Esophagus muscularis mucosa (tissue), 4 donors: ENCODE results near the gene KIRREL3. TPM values are rescaled to one million over a fixed set of nuclear protein-coding genes. Genes with fewer than 3 reads are reported as not detected.

Experiments
- DNase-seq: peaks from one replicate; pipeline ENCODE4 v3.0.0-alpha.2; 2017; ENCODE audit errors: extremely low spot score
- H3K27ac ChIP-seq, 4 donors: fragments of 200-600 bp; sonication (generic); replicated peaks in 1 of 4; 1 replicate in 3 of 4; 2 replicates in 1 of 4; pipeline ENCODE4 v1.5.1; 2016 to 2019; ENCODE audit warnings: mild to moderate bottlenecking in 1 of 4
- H3K27me3 ChIP-seq, 4 donors: fragments of 200-600 bp; sonication (generic); one replicate each; pipeline versions ENCODE4 v1.5.1 to v1.6.0; 2016 to 2019
- H3K36me3 ChIP-seq, 4 donors: fragments of 200-600 bp; sonication (generic); one replicate each; pipeline ENCODE4 v1.5.1; 2016 to 2019
- H3K4me1 ChIP-seq, 4 donors: fragments of 200-600 bp; sonication (generic); one replicate each; pipeline ENCODE4 v1.5.1; 2016 to 2019
- H3K4me3 ChIP-seq, 4 donors: fragments of 200-600 bp; sonication (generic); 1 replicate in 2 of 4; 2 replicates in 2 of 4; pipeline ENCODE4 v1.5.1; 2016 to 2019; ENCODE audit warnings: mild to moderate bottlenecking in 4 of 4, moderate library complexity in 1 of 4
- H3K9me3 ChIP-seq, 4 donors: fragments of 200-600 bp; sonication (generic); 1 replicate in 3 of 4; 2 replicates in 1 of 4; pipeline ENCODE4 v1.5.1; 2016 to 2019
- EP300 ChIP-seq: sonication (generic); formaldehyde crosslinking; IDR thresholded peaks from one replicate; pipeline ENCODE4 v1.6.1; 2017; ENCODE audit warnings: antibody characterized with exemption
- POLR2A ChIP-seq: fragments of 450-650 bp; IDR thresholded peaks from one replicate; pipeline ENCODE4 v1.6.1; 2017; ENCODE audit warnings: antibody characterized with exemption, moderate library complexity, mild to moderate bottlenecking, low read depth
- POLR2AphosphoS5 ChIP-seq, 2 donors: sonication (generic); formaldehyde crosslinking; IDR thresholded peaks; one replicate each; pipeline ENCODE4 v1.6.1; 2017; ENCODE audit warnings: antibody characterized with exemption in 2 of 2
- WGBS: methylation state at CpG from one replicate; pipeline ENCODE4 v1.1.5; 2018; 5-methylcytosine and 5-hydroxymethylcytosine counted together
- intact Hi-C: fragments of 100-400 bp; cut with DNase I; formaldehyde crosslinking; loops from one replicate; pipeline ENCODE4 v1.15.1; 2023
- total RNA-seq, 4 donors: library from RNA; depleted of rRNA; stranded (reverse); fragments of >200 nt; gene quantifications; one replicate each; pipeline versions ENCODE4 v1.1.0 to v1.2.1, GENCODE V29; 2016
- TF ChIP-seq, protein P1 (sequence below), 3 experiments: fragments of 200-600 bp in 2 of 3; fragments of 450-650 bp in 1 of 3; sonication (generic) in 2 of 3; IDR thresholded peaks; one replicate each; pipeline ENCODE4 v1.5.1; 2017 to 2019; ENCODE audit warnings: antibody characterized with exemption in 3 of 3, mild to moderate bottlenecking in 2 of 3, moderate library complexity in 1 of 3

Gene KIRREL3
- total RNA-seq, 4 donors from 2014 or later, result 1.7 to 6.5 (median 3.1) TPM

DNA sequence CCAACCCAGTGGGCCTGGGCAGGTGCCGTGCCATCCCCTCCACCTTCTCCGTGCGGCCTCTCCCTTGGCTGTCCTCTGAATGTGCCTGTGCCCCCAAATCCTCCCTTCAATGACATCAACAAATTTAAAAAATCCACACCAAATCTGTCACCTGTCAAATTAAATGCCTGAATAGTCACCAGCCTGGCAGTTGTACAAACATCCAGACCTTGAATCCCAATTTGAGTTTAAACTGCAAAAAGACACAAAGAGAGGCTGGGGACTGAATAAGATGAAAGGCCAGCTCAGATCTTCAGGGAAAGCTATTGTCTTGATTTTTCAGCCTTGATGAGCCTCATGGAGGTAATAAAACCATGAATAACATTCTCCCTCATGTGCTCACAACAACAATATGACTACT, 194.7 kb downstream of the KIRREL3 start:
- Histone ChIP-seq H3K36me3 (no peaks in the 10 kb centered on the region), H3K4me3 (no peak overlapping the region), H3K4me1 (no peaks in the 10 kb centered on the region), H3K27ac (no peak overlapping the region), H3K27me3 (peaks cover 0 to 6% (median 0%) of the 10 kb centered on the region in 4 donors), H3K9me3 (no peaks in the 10 kb centered on the region)
- 87% methylated on average over 3 of the region's 3 CpGs for WGBS
- intact Hi-C loops, result no loop called here
- no peak for DNase-seq
- TF ChIP-seq POLR2AphosphoS5 (IDR thresholded peaks at IDR 0.05), result no peak

DNA sequence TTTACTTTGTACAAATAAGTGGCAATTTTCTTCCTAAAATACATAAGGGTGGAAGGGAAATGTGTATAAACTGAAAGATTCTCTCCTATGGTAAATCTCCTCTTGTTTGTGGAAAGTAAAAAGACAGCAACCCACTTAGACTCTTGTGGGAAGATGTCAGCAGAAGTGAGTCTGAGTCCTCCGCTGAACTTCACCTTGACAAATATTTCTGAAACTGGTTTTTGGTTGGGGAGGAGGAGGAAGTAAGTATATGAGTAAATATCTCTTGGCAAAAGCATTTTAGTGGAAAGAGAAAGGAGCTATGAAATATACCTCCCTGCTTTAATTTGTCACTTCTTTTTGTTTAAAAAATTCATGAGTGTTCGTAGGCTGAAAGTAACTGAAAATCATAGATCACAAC, 196.2 kb downstream of the KIRREL3 start:
- TF ChIP-seq POLR2AphosphoS5 (IDR thresholded peaks at IDR 0.05) (no peak), EP300 (no peak), POLR2A (no peak)
- TF ChIP-seq, protein P1, sequence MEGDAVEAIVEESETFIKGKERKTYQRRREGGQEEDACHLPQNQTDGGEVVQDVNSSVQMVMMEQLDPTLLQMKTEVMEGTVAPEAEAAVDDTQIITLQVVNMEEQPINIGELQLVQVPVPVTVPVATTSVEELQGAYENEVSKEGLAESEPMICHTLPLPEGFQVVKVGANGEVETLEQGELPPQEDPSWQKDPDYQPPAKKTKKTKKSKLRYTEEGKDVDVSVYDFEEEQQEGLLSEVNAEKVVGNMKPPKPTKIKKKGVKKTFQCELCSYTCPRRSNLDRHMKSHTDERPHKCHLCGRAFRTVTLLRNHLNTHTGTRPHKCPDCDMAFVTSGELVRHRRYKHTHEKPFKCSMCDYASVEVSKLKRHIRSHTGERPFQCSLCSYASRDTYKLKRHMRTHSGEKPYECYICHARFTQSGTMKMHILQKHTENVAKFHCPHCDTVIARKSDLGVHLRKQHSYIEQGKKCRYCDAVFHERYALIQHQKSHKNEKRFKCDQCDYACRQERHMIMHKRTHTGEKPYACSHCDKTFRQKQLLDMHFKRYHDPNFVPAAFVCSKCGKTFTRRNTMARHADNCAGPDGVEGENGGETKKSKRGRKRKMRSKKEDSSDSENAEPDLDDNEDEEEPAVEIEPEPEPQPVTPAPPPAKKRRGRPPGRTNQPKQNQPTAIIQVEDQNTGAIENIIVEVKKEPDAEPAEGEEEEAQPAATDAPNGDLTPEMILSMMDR (IDR thresholded peaks at IDR 0.05), result no peak
- Histone ChIP-seq H3K4me1 (no peaks in the 10 kb centered on the region), H3K27me3 (peaks cover 0 to 14% (median 0%) of the 10 kb centered on the region in 4 donors), H3K4me3 (no peak overlapping the region), H3K27ac (no peak overlapping the region), H3K36me3 (no peaks in the 10 kb centered on the region), H3K9me3 (no peaks in the 10 kb centered on the region)
- WGBS, result 57% methylated on average over 2 of the region's 2 CpGs
- intact Hi-C loops, result no loop called here
- no peak for DNase-seq

DNA sequence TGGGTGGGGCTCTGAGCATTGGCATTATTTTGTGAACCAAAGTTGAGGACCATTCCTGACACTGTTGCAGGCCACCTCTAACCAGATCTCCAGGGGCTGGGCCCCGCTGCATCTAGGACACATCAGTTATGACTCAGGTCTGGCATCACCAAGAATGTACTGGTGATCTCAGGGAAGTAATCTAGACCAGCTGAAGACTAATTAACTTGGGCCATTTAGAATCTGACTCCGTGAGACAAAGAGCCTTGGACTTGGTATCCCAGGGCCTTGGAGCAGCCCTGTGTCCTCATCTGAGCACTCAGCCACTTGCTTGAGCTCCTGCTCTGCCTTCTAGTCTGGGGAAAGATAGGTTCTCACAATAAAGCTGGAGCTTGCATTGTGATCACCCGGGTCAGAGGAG, 200.6 kb downstream of the KIRREL3 start:
- Histone ChIP-seq H3K9me3 (no peaks in the 10 kb centered on the region), H3K27ac (no peak overlapping the region), H3K36me3 (no peaks in the 10 kb centered on the region), H3K4me1 (no peaks in the 10 kb centered on the region), H3K27me3 (peaks cover 0 to 14% (median 0%) of the 10 kb centered on the region in 4 donors), H3K4me3 (no peak overlapping the region)
- DNase-seq, result no peak
- no peak for TF ChIP-seq POLR2A
- TF ChIP-seq, protein P1 (IDR thresholded peaks at IDR 0.05), result no peak
- WGBS, result no CpG with 5 or more reads among the region's 3 CpGs
- intact Hi-C loops, result no loop called here

DNA sequence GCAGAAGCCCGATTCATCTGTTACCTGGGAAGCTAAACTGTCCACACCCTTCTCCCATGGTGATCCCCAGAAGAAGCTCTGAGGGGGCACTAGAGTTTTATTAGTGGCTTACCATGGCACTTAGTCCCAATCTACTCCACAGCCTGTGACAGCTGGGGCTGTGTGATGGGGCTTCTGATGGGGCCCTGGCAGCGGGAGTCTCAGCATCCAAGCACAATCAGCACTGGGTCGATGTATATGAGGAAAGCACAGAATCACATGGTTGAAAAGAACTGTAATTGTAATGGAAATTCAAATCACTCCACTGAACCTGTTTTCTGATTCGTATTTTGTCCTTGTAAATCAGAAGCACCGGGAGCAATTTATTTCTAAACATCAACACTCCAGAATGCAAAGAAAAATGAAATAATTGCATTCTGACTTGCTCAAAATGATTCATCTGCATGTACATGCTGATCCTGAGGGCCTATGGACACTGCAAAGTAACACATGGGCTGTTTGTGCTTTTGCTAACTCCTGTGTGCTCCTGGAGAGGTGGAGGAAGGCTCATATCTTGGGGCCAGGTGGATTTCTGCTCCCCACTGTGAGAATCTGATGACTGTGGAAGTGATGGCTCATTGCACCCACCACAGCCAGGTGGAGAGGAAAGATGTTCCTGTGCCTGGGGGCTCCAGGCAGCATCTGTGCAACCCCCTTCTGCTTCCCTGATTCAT, 203.0 kb downstream of the KIRREL3 start:
- intact Hi-C loops, result no loop called here
- no peak overlapping the region for H3K27ac ChIP-seq
- H3K27me3 ChIP-seq, result peaks cover 0 to 14% (median 0%) of the 10 kb centered on the region in 4 donors
- no peak for TF ChIP-seq POLR2A
- TF ChIP-seq, protein P1 (IDR thresholded peaks at IDR 0.05), result no peak
- TF ChIP-seq POLR2AphosphoS5 (IDR thresholded peaks at IDR 0.05), result no peak
- TF ChIP-seq EP300, result no peak
- no peaks in the 10 kb centered on the region for H3K9me3 ChIP-seq
- no peak for DNase-seq
- 73% methylated on average over 5 of the region's 5 CpGs for WGBS
- no peaks in the 10 kb centered on the region for H3K4me1 ChIP-seq
- no peaks in the 10 kb centered on the region for H3K36me3 ChIP-seq
- H3K4me3 ChIP-seq, result no peak overlapping the region

DNA sequence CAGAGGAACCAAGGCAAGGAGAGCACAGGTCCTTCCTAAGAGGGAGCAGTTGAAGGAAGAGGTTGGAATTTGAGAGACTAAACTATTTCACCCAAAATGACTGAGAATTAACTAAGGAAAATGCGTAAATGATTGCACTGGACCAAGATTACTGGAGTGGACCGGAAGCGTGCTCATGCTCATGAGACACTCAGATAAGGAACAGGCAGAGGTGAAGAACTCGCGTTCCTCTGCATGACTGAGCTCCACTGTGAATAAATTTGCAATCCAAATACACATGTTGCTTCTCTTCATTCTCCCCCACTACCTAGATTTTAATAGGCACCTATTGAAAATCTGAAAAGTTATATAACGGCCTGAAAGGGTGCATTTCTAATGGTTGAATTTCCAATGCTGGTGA, 207.0 kb downstream of the KIRREL3 start:
- DNase-seq, result no peak
- TF ChIP-seq POLR2AphosphoS5 (IDR thresholded peaks at IDR 0.05) (no peak), EP300 (no peak), POLR2A (no peak)
- TF ChIP-seq, protein P1 (IDR thresholded peaks at IDR 0.05), result no peak
- Histone ChIP-seq H3K4me3 (no peak overlapping the region), H3K27me3 (peaks cover 0 to 9% (median 0%) of the 10 kb centered on the region in 4 donors), H3K9me3 (no peaks in the 10 kb centered on the region), H3K36me3 (no peaks in the 10 kb centered on the region), H3K27ac (no peak overlapping the region), H3K4me1 (no peaks in the 10 kb centered on the region)
- 94% methylated on average over 6 of the region's 6 CpGs for WGBS
- intact Hi-C loops, result no loop called here
